A549 (cell line): ENCODE data around the gene NNMT. TPM values are rescaled to one million over a fixed set of nuclear protein-coding genes. Genes with fewer than 3 reads are reported as not detected.
A peak's percentile ranks its signal among the peaks of the same experiment; 100 is the strongest.

ENCODE experiments used
- ATAC-seq, 2 experiments: fragments of 200-7000 bp in 1 of 2; fragments of >200 bp in 1 of 2; cut with Nextera tagmentation in 1 of 2; cut with Tn5 transposase in 1 of 2; 3 replicates each; pipeline versions ENCODE4 v1.8.0 to v1.9.1; 2018 to 2020; ENCODE audit warnings: mild to moderate bottlenecking in 1 of 2, moderate library complexity in 1 of 2
- CTCF ChIA-PET: fragments of 300-600 bp; sonication (Branson Sonifier 250); formaldehyde crosslinking; extraction: SDS; loops from one replicate; lab custom pipeline; 2021; ENCODE audit warnings: antibody characterized with exemption, inconsistent platforms; lab: Yijun Ruan, JAX
- POLR2A ChIA-PET: fragments of 350-600 bp; formaldehyde crosslinking; extraction: SDS; loops from one replicate; lab custom pipeline; 2021; ENCODE audit warnings: antibody characterized with exemption, inconsistent platforms; lab: Yijun Ruan, JAX
- DNase-seq, 2 experiments: peaks; one replicate each; pipeline versions ENCODE4 v3.0.0 to v3.0.0-alpha.2; 2011 to 2016; ENCODE audit warnings: low read depth in 1 of 2, low spot score in 1 of 2
- FAIRE-seq: peaks from 2 replicates; lab custom pipeline; 2011; peaks lifted over from hg19 to GRCh38; lab: Jason Lieb, UNC
- H3K27ac ChIP-seq, 2 experiments: fragments of >200 bp; sonication (Bioruptor Twin); formaldehyde crosslinking; 3 replicates each; pipeline ENCODE4 v1.5.1; 2016 to 2017
- H3K4me1 ChIP-seq: fragments of >200 bp; sonication (Bioruptor Twin); formaldehyde crosslinking; 3 replicates; pipeline ENCODE4 v1.6.1; 2016
- H3K4me2 ChIP-seq: fragments of >200 bp; sonication (Bioruptor Twin); formaldehyde crosslinking; 3 replicates; pipeline ENCODE4 v1.6.1; 2016
- H3K4me3 ChIP-seq: fragments of >200 bp; sonication (Bioruptor Twin); formaldehyde crosslinking; 3 replicates; pipeline ENCODE4 v1.5.1; 2016
- H3K9me3 ChIP-seq: fragments of >200 bp; sonication (Bioruptor Twin); formaldehyde crosslinking; 3 replicates; pipeline ENCODE4 v1.6.1; 2016
- BCL3 ChIP-seq: fragments of >200 bp; sonication (Bioruptor Twin); formaldehyde crosslinking; IDR thresholded peaks from 3 replicates; pipeline ENCODE4 v1.6.1; 2016
- CEBPB ChIP-seq, 2 experiments: fragments of >200 bp in 1 of 2; sonication (Bioruptor Twin) in 1 of 2; formaldehyde crosslinking in 1 of 2; IDR thresholded peaks; 2 replicates each; pipeline ENCODE4 v1.6.1; 2012 to 2016
- EHF ChIP-seq: fragments of 250-450 bp; sonication (Bioruptor Pico); IDR thresholded peaks from 2 replicates; pipeline ENCODE4 v1.5.0; 2020; ENCODE audit warnings: mild to moderate bottlenecking
- EP300 ChIP-seq, 2 experiments: fragments of >200 bp; sonication (Bioruptor Twin); formaldehyde crosslinking; IDR thresholded peaks; 2 replicates in 1 of 2; 3 replicates in 1 of 2; pipeline ENCODE4 v1.6.1; 2016 to 2017
- FOSL2 ChIP-seq, 2 experiments: fragments of 450-650 bp in 1 of 2; fragments of >200 bp in 1 of 2; sonication (Bioruptor Twin) in 1 of 2; formaldehyde crosslinking; IDR thresholded peaks; 2 replicates each; pipeline versions ENCODE4 v1.5.0 to v1.6.1; 2016 to 2020; ENCODE audit warnings: mild to moderate bottlenecking in 1 of 2, moderate library complexity in 1 of 2
- HDAC2 ChIP-seq: fragments of 200-600 bp; sonication (generic); IDR thresholded peaks from 2 replicates; pipeline ENCODE4 v1.6.1; 2016
- HES2 ChIP-seq: fragments of >200 bp; sonication (Bioruptor Twin); formaldehyde crosslinking; IDR thresholded peaks from 2 replicates; pipeline ENCODE4 v1.6.1; 2016
- HOXA7 ChIP-seq: fragments of 250-450 bp; sonication (Bioruptor Pico); IDR thresholded peaks from 2 replicates; pipeline ENCODE4 v1.5.0; 2020; ENCODE audit warnings: mild to moderate bottlenecking, moderate library complexity
- HOXB13 ChIP-seq: fragments of 250-450 bp; sonication (Bioruptor Pico); IDR thresholded peaks from 2 replicates; pipeline ENCODE4 v1.5.0; 2020; ENCODE audit warnings: low read depth, mild to moderate bottlenecking, moderate library complexity
- HOXB5 ChIP-seq: fragments of 250-450 bp; sonication (Bioruptor Pico); IDR thresholded peaks from 2 replicates; pipeline ENCODE4 v1.5.0; 2020; ENCODE audit warnings: mild to moderate bottlenecking, moderate library complexity
- KDM5A ChIP-seq: fragments of 200-600 bp; sonication (generic); IDR thresholded peaks from 2 replicates; pipeline ENCODE4 v1.6.1; 2016; ENCODE audit warnings: antibody characterized with exemption, mild to moderate bottlenecking
- MAFK ChIP-seq: fragments of 450-650 bp; IDR thresholded peaks from 2 replicates; pipeline ENCODE4 v1.6.1; 2014; ENCODE audit not compliant: partially characterized antibody
- NPAS2 ChIP-seq: fragments of 250-450 bp; sonication (Bioruptor Pico); IDR thresholded peaks from 2 replicates; pipeline ENCODE4 v1.8.0; 2022; ENCODE audit warnings: mild to moderate bottlenecking, moderate library complexity, borderline replicate concordance
- PHF8 ChIP-seq: fragments of 200-600 bp; sonication (generic); IDR thresholded peaks from 2 replicates; pipeline ENCODE4 v1.6.1; 2016; ENCODE audit warnings: low read depth, mild to moderate bottlenecking, antibody characterized with exemption, moderate library complexity, borderline replicate concordance
- POLR2A ChIP-seq: IDR thresholded peaks from 2 replicates; pipeline ENCODE4 v1.6.1; 2012; ENCODE audit warnings: mild to moderate bottlenecking, low read length
- POLR2AphosphoS2 ChIP-seq: conservative IDR thresholded peaks from 2 replicates; pipeline ENCODE4 v1.6.1; 2012; ENCODE audit warnings: low read length, improper control_type of control experiment, inconsistent platforms
- RCOR1 ChIP-seq: fragments of 150-350 bp; IDR thresholded peaks from 2 replicates; pipeline ENCODE4 v1.6.1; 2014; ENCODE audit warnings: antibody characterized with exemption, low read length, low read depth
- RNF2 ChIP-seq: fragments of 200-600 bp; sonication (generic); IDR thresholded peaks from 2 replicates; pipeline ENCODE4 v1.6.1; 2016; ENCODE audit warnings: low read depth, mild to moderate bottlenecking, antibody characterized with exemption, moderate library complexity, borderline replicate concordance
- TP53 ChIP-seq: fragments of 250-450 bp; sonication (Bioruptor Pico); IDR thresholded peaks from 2 replicates; pipeline ENCODE4 v1.5.0; 2021; ENCODE audit warnings: mild to moderate bottlenecking, moderate library complexity
- ZFP36 ChIP-seq: fragments of 450-650 bp; IDR thresholded peaks from 2 replicates; pipeline ENCODE4 v1.6.1; 2014; ENCODE audit warnings: borderline replicate concordance; ENCODE audit not compliant: partially characterized antibody
- ZNF302 ChIP-seq: fragments of 250-450 bp; sonication (Bioruptor Pico); IDR thresholded peaks from 2 replicates; pipeline ENCODE4 v1.9.0; 2021; ENCODE audit warnings: inconsistent platforms, mild to moderate bottlenecking, moderate library complexity
- ZSCAN20 ChIP-seq: fragments of 250-450 bp; sonication (Bioruptor Pico); IDR thresholded peaks from 2 replicates; pipeline ENCODE4 v1.8.0; 2022; ENCODE audit warnings: mild to moderate bottlenecking, moderate library complexity
- WGBS: methylation state at CpG from one replicate; pipeline ENCODE4 v1.1.6; 2017; ENCODE audit errors: missing lambda C conversion rate; 5-methylcytosine and 5-hydroxymethylcytosine counted together
- polyA plus RNA-seq, 4 experiments: library from polyadenylated mRNA; depleted of rRNA in 3 of 4; stranded (reverse); fragments of >200 nt; fragmentation: RNase III in 1 of 4; extraction: RNeasy Plus Mini Kit Qiagen cat#74134 plus additional on column Dnase treatment in 1 of 4; gene quantifications; 2 replicates in 3 of 4; 3 replicates in 1 of 4; pipeline ENCODE4 v1.2.3, GENCODE V29; 2011 to 2017
- TF ChIP-seq, protein P1 (sequence below): fragments of >200 bp; sonication (Bioruptor Twin); formaldehyde crosslinking; IDR thresholded peaks from 3 replicates; pipeline ENCODE4 v1.5.1; 2016
- TF ChIP-seq, protein P2 (sequence below): IDR thresholded peaks from 2 replicates; pipeline ENCODE4 v1.6.1; 2012

NNMT gene
- polyA plus RNA-seq, 2 of the 4 experiments (the other 2 are of a cell fraction) = 285 to 421 TPM

DNA sequence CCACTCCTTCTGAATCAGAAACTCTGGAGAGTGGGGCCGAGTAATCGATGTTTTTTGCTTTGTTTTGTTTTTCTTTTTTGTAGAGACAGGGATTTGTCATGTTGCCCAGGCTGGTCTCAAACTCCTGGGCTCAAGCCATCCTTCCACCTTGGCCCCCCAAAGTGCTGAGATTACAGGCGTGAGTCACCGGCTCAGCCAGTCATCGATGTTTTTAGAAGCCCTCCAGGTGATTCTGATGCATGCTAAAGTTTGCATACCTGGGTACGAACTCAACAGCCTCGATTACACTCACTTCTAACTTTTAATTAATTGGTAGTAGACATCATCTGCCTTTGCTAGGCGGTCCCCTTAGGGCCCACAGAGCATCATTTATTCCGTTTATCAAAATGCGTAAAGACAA lies 53.8 kb downstream of the NNMT start:
- ChIA-PET CTCF (interaction anchor here (0.7 kb wide), 1 partner anchor 89 kb away, joined by 3 read pairs; the partner anchor contains the start of gene REXO2), POLR2A (no interaction called here)
- H3K4me1 ChIP-seq = 0 out of 3 replicates have a peak, but pooled peaks cover 6% of the 10 kb centered on the region
- no peaks in the 10 kb centered on the region; the same call in 2 of the 3 replicates for H3K9me3 ChIP-seq
- TF ChIP-seq MAFK = no peak
- TF ChIP-seq ZNF302 (CRISPR knock-in tag) = no peak
- no peak for TF ChIP-seq ZFP36
- no peak for TF ChIP-seq HOXB5 (CRISPR knock-in tag)
- FAIRE-seq (no peak), DNase-seq (no peak), ATAC-seq (no peak)
- H3K4me2 ChIP-seq = no peak overlapping the region
- 84% methylated on average over 10 of the region's 10 CpGs for WGBS
- H3K27ac ChIP-seq = no peak overlapping the region
- no peak overlapping the region for H3K4me3 ChIP-seq

GRCh38 chr11:114353443-114353842 lies 57.2 kb downstream of the NNMT start:
- no peak for TF ChIP-seq KDM5A
- TF ChIP-seq, protein P1, sequence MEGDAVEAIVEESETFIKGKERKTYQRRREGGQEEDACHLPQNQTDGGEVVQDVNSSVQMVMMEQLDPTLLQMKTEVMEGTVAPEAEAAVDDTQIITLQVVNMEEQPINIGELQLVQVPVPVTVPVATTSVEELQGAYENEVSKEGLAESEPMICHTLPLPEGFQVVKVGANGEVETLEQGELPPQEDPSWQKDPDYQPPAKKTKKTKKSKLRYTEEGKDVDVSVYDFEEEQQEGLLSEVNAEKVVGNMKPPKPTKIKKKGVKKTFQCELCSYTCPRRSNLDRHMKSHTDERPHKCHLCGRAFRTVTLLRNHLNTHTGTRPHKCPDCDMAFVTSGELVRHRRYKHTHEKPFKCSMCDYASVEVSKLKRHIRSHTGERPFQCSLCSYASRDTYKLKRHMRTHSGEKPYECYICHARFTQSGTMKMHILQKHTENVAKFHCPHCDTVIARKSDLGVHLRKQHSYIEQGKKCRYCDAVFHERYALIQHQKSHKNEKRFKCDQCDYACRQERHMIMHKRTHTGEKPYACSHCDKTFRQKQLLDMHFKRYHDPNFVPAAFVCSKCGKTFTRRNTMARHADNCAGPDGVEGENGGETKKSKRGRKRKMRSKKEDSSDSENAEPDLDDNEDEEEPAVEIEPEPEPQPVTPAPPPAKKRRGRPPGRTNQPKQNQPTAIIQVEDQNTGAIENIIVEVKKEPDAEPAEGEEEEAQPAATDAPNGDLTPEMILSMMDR = no peak
- TF ChIP-seq ZNF302 (CRISPR knock-in tag) = no peak
- no peak for TF ChIP-seq RNF2
- TF ChIP-seq HOXA7 = no peak
- no peak for TF ChIP-seq POLR2AphosphoS2
- TF ChIP-seq, protein P2, sequence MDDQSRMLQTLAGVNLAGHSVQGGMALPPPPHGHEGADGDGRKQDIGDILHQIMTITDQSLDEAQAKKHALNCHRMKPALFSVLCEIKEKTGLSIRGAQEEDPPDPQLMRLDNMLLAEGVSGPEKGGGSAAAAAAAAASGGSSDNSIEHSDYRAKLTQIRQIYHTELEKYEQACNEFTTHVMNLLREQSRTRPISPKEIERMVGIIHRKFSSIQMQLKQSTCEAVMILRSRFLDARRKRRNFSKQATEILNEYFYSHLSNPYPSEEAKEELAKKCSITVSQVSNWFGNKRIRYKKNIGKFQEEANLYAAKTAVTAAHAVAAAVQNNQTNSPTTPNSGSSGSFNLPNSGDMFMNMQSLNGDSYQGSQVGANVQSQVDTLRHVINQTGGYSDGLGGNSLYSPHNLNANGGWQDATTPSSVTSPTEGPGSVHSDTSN = no peak
- TF ChIP-seq BCL3 = no peak
- TF ChIP-seq HES2 = no peak
- no peak for TF ChIP-seq ZSCAN20
- TF ChIP-seq HDAC2 = no peak
- TF ChIP-seq POLR2A = no peak
- TF ChIP-seq CEBPB (IDR thresholded peaks at IDR 0.05) = no peak
- TF ChIP-seq EP300 (IDR thresholded peaks at IDR 0.05) = no peak
- no peak for TF ChIP-seq HOXB13
- no peak for TF ChIP-seq EHF
- CTCF ChIA-PET = interaction anchor here (0.6 kb wide), 1 partner anchor 827 kb away, joined by 3 read pairs; no protein-coding TSS in a partner anchor
- DNase-seq = no peak
- H3K4me3 ChIP-seq = no peak overlapping the region
- no peak overlapping the region for H3K27ac ChIP-seq
- POLR2A ChIA-PET = no interaction called here
- 79% methylated on average over 3 of the region's 3 CpGs for WGBS
- H3K4me1 ChIP-seq = 0 out of 3 replicates have a peak, but pooled peaks cover 6% of the 10 kb centered on the region
- no peaks in the 10 kb centered on the region for H3K9me3 ChIP-seq
- FAIRE-seq = no peak
- ATAC-seq = no peak
- H3K4me2 ChIP-seq = no peak overlapping the region

DNA sequence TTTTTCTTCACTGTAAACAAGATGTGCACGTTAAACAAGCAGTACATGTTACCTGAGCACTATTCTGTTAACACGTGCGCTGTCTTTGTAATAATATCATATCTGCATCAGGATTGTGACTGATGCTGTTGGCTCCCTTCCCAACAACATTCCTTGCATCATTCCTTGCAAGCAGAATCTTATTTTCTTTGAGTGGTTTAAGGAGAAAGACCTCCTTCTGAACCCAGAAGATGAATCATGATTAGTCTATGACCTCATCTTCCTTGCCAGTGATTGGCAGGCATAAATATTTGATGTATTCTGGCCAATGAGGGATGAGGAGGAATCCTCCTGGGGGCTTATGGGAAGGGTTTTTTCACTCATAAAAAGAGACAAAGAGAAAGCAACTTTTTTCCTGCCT lies 57.9 kb downstream of the NNMT start:
- ChIA-PET POLR2A (no interaction called here), CTCF (interaction anchor here (1.6 kb wide), 1 partner anchor 458 kb away, joined by 4 read pairs; no protein-coding TSS in a partner anchor)
- TF ChIP-seq HOXB13 = no peak
- no peak for TF ChIP-seq EP300 (IDR thresholded peaks at IDR 0.05)
- no peak for TF ChIP-seq FOSL2 (IDR thresholded peaks at IDR 0.05)
- peak; percentile 60 for TF ChIP-seq FOSL2 (CRISPR knock-in tag; IDR thresholded peaks at IDR 0.05)
- no peak for TF ChIP-seq NPAS2 (CRISPR knock-in tag)
- TF ChIP-seq PHF8 = no peak
- no peak for TF ChIP-seq RCOR1
- no peak for TF ChIP-seq KDM5A
- no peak for TF ChIP-seq TP53 (CRISPR knock-in tag)
- Histone ChIP-seq H3K4me2 (peak overlapping the region; percentile 32; the same call in 2 of the 3 replicates), H3K9me3 (no peaks in the 10 kb centered on the region), H3K4me3 (no peak overlapping the region), H3K4me1 (0 out of 3 replicates have a peak, but pooled peaks cover 6% of the 10 kb centered on the region), H3K27ac (no peak overlapping the region)
- no peak for FAIRE-seq
- peak in 1 of 2 experiments; percentile 59 for DNase-seq
- peak in 1 of 2 experiments; percentile 61; a peak in 3 of 6 replicates for ATAC-seq
- WGBS = 50% methylated on average over 3 of the region's 3 CpGs
